BJ (cell line): ENCODE data around the gene GSK3A. TPM values are rescaled to one million over a fixed set of nuclear protein-coding genes. Genes with fewer than 3 reads are reported as not detected.

ENCODE experiments used
- CTCF ChIA-PET: fragments of 350-600 bp; formaldehyde crosslinking; extraction: SDS; loops from one replicate; lab custom pipeline; 2021; ENCODE audit warnings: antibody characterized with exemption, inconsistent platforms; lab: Yijun Ruan, JAX
- POLR2A ChIA-PET: fragments of 300-600 bp; sonication (Branson Sonifier 250); formaldehyde crosslinking; extraction: SDS; loops from one replicate; lab custom pipeline; 2021; ENCODE audit warnings: antibody characterized with exemption; lab: Charles Lee
- DNase-seq: peaks from one replicate; pipeline ENCODE4 v3.0.0-alpha.2; 2011; ENCODE audit warnings: low read depth
- H3K27me3 ChIP-seq: 2 replicates; pipeline ENCODE4 v1.6.0; 2011; ENCODE audit warnings: low read length; ENCODE audit not compliant: control insufficient read depth, insufficient read depth
- H3K36me3 ChIP-seq: 2 replicates; pipeline ENCODE4 v1.5.1; 2011; ENCODE audit warnings: low read length; ENCODE audit not compliant: control insufficient read depth, insufficient read depth
- H3K4me3 ChIP-seq: 2 replicates; pipeline ENCODE4 v1.5.1; 2011; ENCODE audit warnings: low read depth, mild to moderate bottlenecking, control low read depth, low read length
- CTCF ChIP-seq: IDR thresholded peaks from 2 replicates; pipeline ENCODE4 v1.5.1; 2011; ENCODE audit warnings: low read depth, mild to moderate bottlenecking, control low read depth, inconsistent platforms, low read length, moderate library complexity; ENCODE audit not compliant: insufficient read depth
- polyA plus RNA-seq: library from polyadenylated mRNA; depleted of rRNA; stranded (reverse); fragments of >200 nt; gene quantifications from 2 replicates; pipeline ENCODE4 v1.2.3, GENCODE V29; 2011

GSK3A gene
- polyA plus RNA-seq, 1 experiment = 36.1 TPM

- Histone ChIP-seq H3K27me3 (no peaks in the 10 kb centered on the region), H3K36me3 (peaks cover 51% of the 10 kb centered on the region), H3K4me3 (no peak overlapping the region)
- POLR2A ChIA-PET = no interaction called here
- DNase-seq = no peak
- no peak for TF ChIP-seq CTCF
- CTCF ChIA-PET = interaction anchor here (0.6 kb wide), 2 partner anchors 72 to 126 kb away, joined by 3 read pairs; no protein-coding TSS in a partner anchor
These were observed 13.0 kb downstream of the GSK3A start for GRCh38 chr19:42229301-42229854.

GRCh38 chr19:42228641-42229040 lies 13.8 kb downstream of the GSK3A start:
- POLR2A ChIA-PET = no interaction called here
- H3K27me3 ChIP-seq = no peaks in the 10 kb centered on the region
- no peak for TF ChIP-seq CTCF
- CTCF ChIA-PET = interaction anchor here (0.7 kb wide), 1 partner anchor 15 kb away, joined by 4 read pairs; no protein-coding TSS in a partner anchor
- H3K4me3 ChIP-seq = no peak overlapping the region
- H3K36me3 ChIP-seq = peaks cover 49% of the 10 kb centered on the region
- no peak for DNase-seq

- Histone ChIP-seq H3K36me3 (peaks cover 36% of the 10 kb centered on the region), H3K27me3 (no peaks in the 10 kb centered on the region), H3K4me3 (no peak overlapping the region)
- CTCF ChIA-PET = no interaction called here
- DNase-seq = no peak
- POLR2A ChIA-PET = no interaction called here
- no peak for TF ChIP-seq CTCF
These were observed 15.5 kb downstream of the GSK3A start for GRCh38 chr19:42226886-42227285.

GRCh38 chr19:42225718-42226292 lies 16.6 kb downstream of the GSK3A start:
- no peak for DNase-seq
- Histone ChIP-seq H3K4me3 (no peak overlapping the region), H3K36me3 (peaks cover 36% of the 10 kb centered on the region), H3K27me3 (no peaks in the 10 kb centered on the region)
- ChIA-PET CTCF (interaction anchor here (1.3 to 1.6 kb wide), 2 partner anchors 17 to 20 kb away, joined by 3 to 4 read pairs; partner anchors contain the start of gene GSK3A), POLR2A (no interaction called here)
- TF ChIP-seq CTCF = no peak

GRCh38 chr19:42224940-42225717 lies 17.3 kb downstream of the GSK3A start:
- no peak for DNase-seq
- no peak overlapping the region for H3K4me3 ChIP-seq
- ChIA-PET POLR2A (no interaction called here), CTCF (interaction anchor here (1.3 to 1.6 kb wide), 2 partner anchors 18 to 21 kb away, joined by 3 to 4 read pairs; partner anchors contain the start of gene GSK3A)
- no peak for TF ChIP-seq CTCF
- H3K36me3 ChIP-seq = peaks cover 31% of the 10 kb centered on the region
- H3K27me3 ChIP-seq = no peaks in the 10 kb centered on the region
